GM18858 (cell line): ENCODE results near the gene HOXC5.
"Not testable (repeated sequence)": the region's sequence is repeated elsewhere in the genome, so short reads cannot be mapped to it uniquely, and the experiment has no call there.

Experiments used
- ATAC-seq: cut with Tn5 transposase; IDR thresholded peaks from one replicate; pipeline ENCODE4 v1.9.1; 2021; ENCODE audit not compliant: unreplicated experiment

HOXC5 gene

GRCh38 chr12:54060174-54060974 is 27.5 kb downstream of the HOXC5 start:
- ATAC-seq, result no peak

DNA sequence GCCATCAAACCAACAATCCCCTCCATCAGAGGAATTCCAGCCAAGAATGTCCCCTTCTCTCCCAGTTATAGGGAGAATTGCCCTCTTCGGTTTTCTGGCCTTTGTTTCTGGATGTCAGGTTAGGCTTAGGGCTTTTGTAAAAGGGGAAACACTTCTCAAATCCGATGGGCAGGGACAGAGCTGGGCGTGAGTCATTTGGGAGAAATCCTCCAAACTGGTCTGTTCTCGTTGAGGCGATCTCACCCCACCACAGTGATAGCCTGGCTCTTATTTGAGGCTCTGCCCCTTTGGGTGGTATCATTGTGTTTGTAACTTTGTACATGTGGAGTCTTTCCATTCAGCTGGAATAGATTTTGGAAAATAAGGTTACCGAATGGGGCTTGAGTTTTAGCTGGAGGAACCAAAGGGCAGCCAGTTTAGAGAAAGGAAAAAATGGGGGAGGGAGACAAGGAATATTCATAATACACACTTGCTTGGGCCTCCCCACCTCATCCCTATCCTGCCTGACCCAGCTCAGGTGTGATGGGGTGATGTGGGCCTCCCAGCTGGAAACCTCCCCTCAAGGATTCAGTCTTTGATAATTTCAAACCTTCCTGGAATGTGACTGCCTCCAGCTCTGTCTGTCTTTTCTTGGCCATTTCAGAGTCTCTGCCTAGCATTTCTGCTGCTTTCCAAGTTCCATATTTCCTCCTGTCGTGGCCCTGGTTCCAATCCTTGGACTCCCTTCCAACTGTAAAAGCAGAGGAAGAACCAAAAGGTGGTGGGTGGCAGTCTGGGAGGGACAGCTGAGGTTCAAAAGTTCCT is 28.3 kb downstream of the HOXC5 start:
- ATAC-seq, result no peak

DNA sequence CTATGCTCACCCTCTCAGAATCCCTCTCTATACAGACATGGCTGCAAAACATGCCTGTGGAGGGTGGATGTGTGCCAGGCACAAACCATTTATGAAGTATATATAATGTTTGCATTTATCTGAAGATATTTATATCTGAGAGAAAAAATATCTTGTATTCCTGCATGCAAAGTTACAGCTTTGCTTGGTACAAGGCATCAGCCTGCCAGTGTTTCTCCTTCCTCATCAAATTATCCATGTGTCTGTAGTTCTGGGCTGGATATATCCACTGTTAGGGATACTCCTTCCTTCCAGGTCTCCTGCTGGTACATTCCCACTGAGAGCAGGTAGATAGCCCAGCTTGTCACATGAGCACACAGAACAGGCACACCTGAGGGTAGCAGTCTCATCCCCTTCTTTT is 32.8 kb downstream of the HOXC5 start:
- no peak for ATAC-seq

GRCh38 chr12:54066408-54066807 is 33.6 kb downstream of the HOXC5 start:
- ATAC-seq, result no peak

DNA sequence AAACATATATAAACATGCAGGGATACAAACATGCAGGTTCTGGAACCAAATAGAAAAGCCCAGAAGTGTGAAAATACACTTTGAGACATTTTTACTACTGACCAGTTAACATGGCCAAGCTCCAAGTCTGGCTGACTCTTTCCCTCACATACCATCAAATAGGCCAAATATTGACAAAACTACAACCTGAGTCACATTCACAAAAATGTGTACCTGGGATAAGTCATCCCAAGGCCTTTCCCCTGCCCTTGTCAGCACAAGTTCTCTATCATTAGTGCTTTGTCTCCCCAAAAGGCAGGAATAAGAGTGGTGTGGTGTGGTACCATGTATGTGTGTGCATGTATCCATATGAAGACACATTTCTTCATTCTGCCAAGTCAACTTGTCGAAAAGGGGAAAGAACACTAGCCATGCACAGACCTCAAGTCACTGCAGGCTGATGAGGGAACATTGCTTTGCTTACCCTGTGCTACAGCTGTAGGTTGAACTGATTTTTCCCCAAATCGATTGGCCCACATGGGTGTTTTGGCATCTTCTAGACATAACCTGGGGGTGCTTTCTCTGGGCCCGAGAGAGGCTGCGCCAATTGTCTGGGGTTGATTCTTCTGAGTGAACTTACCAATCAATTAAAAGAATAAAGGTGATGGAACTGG is 35.7 kb downstream of the HOXC5 start:
- no peak for ATAC-seq

- ATAC-seq, result no peak
Observed at GRCh38 chr12:54071942-54072341, 39.1 kb downstream of the HOXC5 start.

DNA sequence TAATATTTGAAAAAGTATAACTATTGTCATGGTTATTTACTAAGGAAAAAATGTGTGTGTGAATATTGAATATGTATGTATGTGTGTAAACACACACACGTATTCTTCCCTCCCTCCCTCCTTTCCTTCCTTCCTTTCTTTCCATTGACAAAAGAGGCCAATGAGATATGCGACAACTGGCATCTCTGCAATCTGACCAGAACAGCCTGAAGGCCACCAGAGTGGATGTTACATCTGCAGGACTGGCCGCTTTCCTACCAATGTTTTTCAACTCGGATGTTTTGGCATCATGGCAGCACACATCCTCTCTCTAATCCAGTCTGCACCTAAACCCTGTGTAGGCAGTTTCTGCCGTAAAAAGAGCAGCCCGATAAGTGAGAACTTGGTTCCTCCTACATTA is 41.5 kb downstream of the HOXC5 start:
- ATAC-seq, result no peak

DNA sequence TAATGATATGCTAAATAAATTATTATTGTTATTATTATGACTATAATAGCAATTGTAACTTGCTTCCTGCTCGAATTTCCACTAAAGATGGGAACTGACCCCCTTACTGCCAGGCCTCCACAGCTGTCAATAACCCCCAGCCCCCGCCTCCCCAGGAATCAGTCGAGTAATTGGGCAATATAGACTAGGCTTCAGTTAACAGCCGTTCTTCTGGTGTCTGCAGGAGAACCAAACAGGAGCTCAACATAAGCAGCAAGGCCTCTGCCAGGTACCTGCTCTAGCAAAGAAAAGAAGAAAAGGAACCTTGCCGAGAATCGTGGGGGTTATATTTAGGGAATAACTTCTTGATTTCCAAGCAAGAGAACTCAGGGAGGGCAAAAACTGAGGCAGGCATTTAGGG is 42.6 kb downstream of the HOXC5 start:
- no peak for ATAC-seq

- no peak for ATAC-seq
Observed at GRCh38 chr12:54075974-54076373, 43.1 kb downstream of the HOXC5 start.

- not testable (repeated sequence) for ATAC-seq
Observed at GRCh38 chr12:54077843-54078242, 45.0 kb downstream of the HOXC5 start.

- ATAC-seq, result not testable (repeated sequence)
Observed at GRCh38 chr12:54079115-54079514, 46.3 kb downstream of the HOXC5 start.

DNA sequence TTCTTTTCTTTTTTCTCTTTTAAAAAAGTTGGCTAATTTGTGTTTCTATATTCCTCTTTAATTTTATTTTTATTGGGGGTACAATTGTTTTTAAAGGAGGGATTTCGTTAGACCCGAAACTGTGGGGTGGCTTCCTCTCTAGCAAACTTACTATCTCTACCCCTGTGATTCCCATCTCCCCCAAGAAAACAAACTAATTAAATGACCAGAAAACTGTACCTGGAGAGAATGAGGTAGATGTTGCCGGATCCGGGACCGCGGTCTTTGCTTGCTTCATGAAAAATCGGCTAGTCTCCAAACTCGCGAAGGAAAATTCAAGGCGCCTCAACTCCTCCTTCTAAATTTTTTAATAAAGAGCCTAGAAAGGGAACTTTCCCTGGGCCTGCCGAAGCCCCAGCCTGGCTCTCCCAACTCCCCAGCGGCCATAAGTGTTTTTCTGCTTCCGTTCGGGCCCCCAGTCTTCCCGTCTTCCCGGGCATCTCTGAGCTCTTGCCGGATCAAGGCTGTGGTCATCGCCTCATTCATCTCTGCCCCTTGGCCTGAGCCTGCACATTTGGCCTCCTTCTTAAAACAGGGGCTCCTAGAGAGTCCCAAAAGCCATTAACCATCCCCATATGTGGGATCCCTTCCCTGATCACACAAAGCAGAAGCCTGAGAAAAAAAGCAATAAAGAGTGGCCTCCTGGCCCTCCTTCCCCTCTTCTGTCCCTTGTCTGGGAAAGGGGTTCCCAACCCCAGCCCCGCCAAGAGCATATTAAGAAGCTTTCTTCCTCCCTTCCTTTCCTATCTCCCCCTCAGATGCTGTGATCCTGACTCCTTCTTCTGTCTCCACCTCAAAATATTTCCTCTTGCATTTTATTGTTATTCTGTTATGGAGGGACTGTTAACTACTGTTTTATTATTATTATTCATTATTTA is 47.4 kb downstream of the HOXC5 start:
- not testable (repeated sequence) for ATAC-seq

GRCh38 chr12:54081053-54081514 is 48.2 kb downstream of the HOXC5 start:
- ATAC-seq, result not testable (repeated sequence)

- not testable (repeated sequence) for ATAC-seq
Observed at GRCh38 chr12:54081581-54082396, 48.9 kb downstream of the HOXC5 start.

DNA sequence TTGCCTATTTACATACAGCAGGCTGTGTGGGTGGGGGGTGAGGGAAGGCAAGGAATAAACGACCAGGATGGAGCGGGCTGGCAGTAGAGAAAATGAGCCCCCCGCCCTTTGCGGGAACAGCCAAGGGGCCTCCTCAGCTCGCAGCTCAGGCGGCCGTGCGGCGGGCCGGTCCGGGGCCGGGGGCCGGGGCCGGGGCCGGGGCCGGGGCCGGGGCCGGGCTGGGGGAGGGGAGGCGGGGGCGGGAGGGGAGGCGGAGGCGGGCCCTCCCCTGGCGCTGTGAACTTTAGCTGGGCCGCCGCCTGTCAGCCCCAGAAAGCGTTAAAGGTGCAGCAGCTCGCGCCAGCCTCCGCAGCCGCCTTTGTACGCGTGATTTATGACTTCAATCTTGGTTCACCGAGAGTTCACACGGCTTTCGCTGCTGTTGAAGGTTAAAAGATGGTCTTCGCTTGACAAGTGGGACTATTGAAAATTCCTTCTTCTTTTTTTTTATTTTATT is 49.6 kb downstream of the HOXC5 start:
- ATAC-seq, result no peak
